Heart right ventricle (tissue), 16 donors: ENCODE data around the gene NR2F1. TPM values are rescaled to one million over a fixed set of nuclear protein-coding genes. Genes with fewer than 3 reads are reported as not detected.

ENCODE experiments used
- ATAC-seq, 8 donors: fragments of 200-7000 bp; cut with Tn5 transposase; one replicate each; pipeline ENCODE4 v1.9.1; 2020; ENCODE audit warnings: mild to moderate bottlenecking in 8 of 8, moderate library complexity in 8 of 8, moderate number of reproducible peaks in 1 of 8
- DNase-seq, 2 donors: peaks; one replicate each; pipeline ENCODE4 v3.0.0-alpha.2; 2020
- H3K27ac ChIP-seq, 10 donors: fragments of 200-600 bp; sonication (generic) in 2 of 10; one replicate each; pipeline versions ENCODE4 v1.5.0 to v1.8.0; 2020 to 2022; ENCODE audit warnings: mild to moderate bottlenecking in 3 of 10
- H3K27me3 ChIP-seq, 7 donors: fragments of 200-600 bp; one replicate each; pipeline ENCODE4 v1.8.0; 2021 to 2022; ENCODE audit warnings: mild to moderate bottlenecking in 2 of 7
- H3K36me3 ChIP-seq, 9 donors: fragments of 200-600 bp; sonication (generic) in 1 of 9; one replicate each; pipeline versions ENCODE4 v1.5.0 to v1.8.0; 2020 to 2022; ENCODE audit warnings: mild to moderate bottlenecking in 2 of 9
- H3K4me1 ChIP-seq, 9 donors: fragments of 200-600 bp; sonication (generic) in 1 of 9; one replicate each; pipeline versions ENCODE4 v1.5.0 to v1.8.0; 2020 to 2022; ENCODE audit warnings: mild to moderate bottlenecking in 4 of 9
- H3K4me3 ChIP-seq, 10 donors: fragments of 200-600 bp; sonication (generic) in 2 of 10; one replicate each; pipeline versions ENCODE4 v1.5.0 to v1.8.0; 2020 to 2022; ENCODE audit warnings: mild to moderate bottlenecking in 7 of 10, moderate library complexity in 2 of 10
- H3K9me3 ChIP-seq, 11 donors: fragments of 200-600 bp in 10 of 11; sonication (generic) in 2 of 11; one replicate each; pipeline versions ENCODE4 v1.5.0 to v1.8.0; 2013 to 2022; ENCODE audit warnings: mild to moderate bottlenecking in 2 of 11, control low read depth in 1 of 11, moderate library complexity in 1 of 11
- WGBS, 2 donors: extraction: QIAGEN DNeasy Blood & Tissue Kit; methylation state at CpG; one replicate each; pipeline ENCODE4 v1.1.7; 2013; ENCODE audit warnings: inconsistent platforms in 1 of 2; 5-methylcytosine and 5-hydroxymethylcytosine counted together
- intact Hi-C, 10 donors: fragments of 100-400 bp; cut with DNase I; formaldehyde crosslinking; loops; one replicate each; pipeline versions ENCODE4 v1.11.1 to v1.14.2; 2022
- polyA plus RNA-seq, 2 donors: library from polyadenylated mRNA; stranded (reverse); fragments of 200-250 nt; gene quantifications; one replicate each; pipeline ENCODE4 v1.2.3, GENCODE V29; 2013
- total RNA-seq, 10 donors: library from RNA; stranded (reverse); fragmentation: NEBNext Ultra II Directional in 3 of 10; extraction: Animal tissue kit (Norgen Biotek cat#: 25700) in 3 of 10; gene quantifications; one replicate each; pipeline versions ENCODE4 v1.2.1 to v1.2.4, GENCODE V29; 2021 to 2023
- TF ChIP-seq, protein P1 (sequence below), 9 donors: fragments of 200-600 bp; sonication (generic) in 2 of 9; IDR thresholded peaks; one replicate each; pipeline versions ENCODE4 v1.5.0 to v1.8.0; 2021 to 2022; ENCODE audit warnings: antibody characterized with exemption in 9 of 9, mild to moderate bottlenecking in 5 of 9, moderate library complexity in 1 of 9
- donor health status: Arrhythmogenic right ventricular cardiomyopathy.
- donor health status: ischemic (EF 13 %, LVEDD 7.1; RV severe dilation, severe dysfunction).
- donor health status: healthy with polysubstance abuse.
- donor health status: DM: no; HTN: yes; CAD: no.
- donor health status: DM: no; HTN: no; CAD: no.
- donor health status: ischemic (EF 25% LVEDD 6.9; RV normal size, moderate dysfunction).
- donor health status: ischemic (EF 25% LVEDD 5.7; RV mildly dilated, moderate dysfunction).
- donor health status: healthy.
- donor health status: DM: yes; HTN: yes; CAD: no.
- donor health status: Ischemic cardiomyopathy.
- donor health status: ischemic (EF 35%, LVEDD 5.7; RV mildly dilated, moderate dysfunction).
- donor health status: nonischemic (EF 11% LVEDD 7.7; RV severe dilation, severe dysfunction).
- donor health status: DM: yes; HTN: yes; CAD: no.
- donor health status: PGD.
- donor health status: ischemic (EF 29% LVEDD 5.4; RV normal size, mild dysfunction).
- donor health status: nonischemic (EF 23%, LVEDD 6.1; RV moderate dilation, normal function).

The NR2F1 gene
- total and polyA plus RNA-seq, 12 donors: 0.27 to 2.4 (median 0.92) TPM

DNA sequence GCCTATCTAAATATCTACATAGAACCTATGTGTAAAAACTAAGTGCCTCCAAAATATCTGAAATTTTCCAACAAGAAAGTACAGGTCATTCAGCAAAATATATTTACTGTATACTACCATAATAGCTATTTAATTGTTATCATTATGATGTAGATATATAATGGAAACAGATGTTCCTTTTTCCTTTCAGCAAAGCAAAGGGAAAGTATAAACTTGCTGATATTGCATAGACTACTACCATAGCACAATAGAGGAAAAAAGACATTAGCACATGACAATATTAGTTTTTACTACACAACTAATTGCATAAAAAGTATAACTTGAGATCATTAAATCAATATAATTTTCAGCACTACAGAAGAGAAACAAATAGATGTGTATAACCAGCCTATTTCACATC is 16.9 kb upstream of the NR2F1 start:
- H3K27ac ChIP-seq: no peak overlapping the region
- H3K4me3 ChIP-seq: no peak overlapping the region
- DNase-seq: no peak
- TF ChIP-seq, protein P1, sequence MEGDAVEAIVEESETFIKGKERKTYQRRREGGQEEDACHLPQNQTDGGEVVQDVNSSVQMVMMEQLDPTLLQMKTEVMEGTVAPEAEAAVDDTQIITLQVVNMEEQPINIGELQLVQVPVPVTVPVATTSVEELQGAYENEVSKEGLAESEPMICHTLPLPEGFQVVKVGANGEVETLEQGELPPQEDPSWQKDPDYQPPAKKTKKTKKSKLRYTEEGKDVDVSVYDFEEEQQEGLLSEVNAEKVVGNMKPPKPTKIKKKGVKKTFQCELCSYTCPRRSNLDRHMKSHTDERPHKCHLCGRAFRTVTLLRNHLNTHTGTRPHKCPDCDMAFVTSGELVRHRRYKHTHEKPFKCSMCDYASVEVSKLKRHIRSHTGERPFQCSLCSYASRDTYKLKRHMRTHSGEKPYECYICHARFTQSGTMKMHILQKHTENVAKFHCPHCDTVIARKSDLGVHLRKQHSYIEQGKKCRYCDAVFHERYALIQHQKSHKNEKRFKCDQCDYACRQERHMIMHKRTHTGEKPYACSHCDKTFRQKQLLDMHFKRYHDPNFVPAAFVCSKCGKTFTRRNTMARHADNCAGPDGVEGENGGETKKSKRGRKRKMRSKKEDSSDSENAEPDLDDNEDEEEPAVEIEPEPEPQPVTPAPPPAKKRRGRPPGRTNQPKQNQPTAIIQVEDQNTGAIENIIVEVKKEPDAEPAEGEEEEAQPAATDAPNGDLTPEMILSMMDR (IDR thresholded peaks at IDR 0.05): no peak
- peaks cover 0 to 9% (median 6%) of the 10 kb centered on the region in 9 donors for H3K4me1 ChIP-seq
- ATAC-seq: no peak
- intact Hi-C loops: no loop called here
- peaks cover 0 to 6% (median 0%) of the 10 kb centered on the region in 11 donors for H3K9me3 ChIP-seq
- H3K36me3 ChIP-seq: no peaks in the 10 kb centered on the region
- peaks cover 12 to 84% (median 57%) of the 10 kb centered on the region in 7 donors for H3K27me3 ChIP-seq

DNA sequence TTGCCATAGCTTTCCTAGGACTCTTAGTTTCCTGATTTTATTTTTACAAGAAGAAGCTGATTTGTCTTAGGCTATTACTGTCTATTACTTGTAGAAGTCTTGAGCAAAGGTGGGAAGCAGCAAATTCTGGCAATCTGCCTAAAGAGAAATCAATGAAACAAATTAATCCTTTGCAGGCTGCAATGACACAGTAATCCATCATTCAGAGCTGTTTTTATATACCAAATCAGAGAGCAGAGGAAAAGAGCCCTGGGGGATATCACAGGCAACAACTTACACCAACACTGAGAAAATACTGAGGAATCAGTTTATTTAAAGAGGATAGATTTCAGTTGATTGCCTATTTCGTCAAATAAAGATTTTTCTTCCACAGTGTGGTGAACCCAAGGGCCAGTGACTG is 15.6 kb upstream of the NR2F1 start:
- 70 to 72% methylated on average over 1 of the region's 1 CpG for WGBS, 2 donors
- peaks cover 22 to 86% (median 67%) of the 10 kb centered on the region in 7 donors for H3K27me3 ChIP-seq
- no peak for ATAC-seq

DNA sequence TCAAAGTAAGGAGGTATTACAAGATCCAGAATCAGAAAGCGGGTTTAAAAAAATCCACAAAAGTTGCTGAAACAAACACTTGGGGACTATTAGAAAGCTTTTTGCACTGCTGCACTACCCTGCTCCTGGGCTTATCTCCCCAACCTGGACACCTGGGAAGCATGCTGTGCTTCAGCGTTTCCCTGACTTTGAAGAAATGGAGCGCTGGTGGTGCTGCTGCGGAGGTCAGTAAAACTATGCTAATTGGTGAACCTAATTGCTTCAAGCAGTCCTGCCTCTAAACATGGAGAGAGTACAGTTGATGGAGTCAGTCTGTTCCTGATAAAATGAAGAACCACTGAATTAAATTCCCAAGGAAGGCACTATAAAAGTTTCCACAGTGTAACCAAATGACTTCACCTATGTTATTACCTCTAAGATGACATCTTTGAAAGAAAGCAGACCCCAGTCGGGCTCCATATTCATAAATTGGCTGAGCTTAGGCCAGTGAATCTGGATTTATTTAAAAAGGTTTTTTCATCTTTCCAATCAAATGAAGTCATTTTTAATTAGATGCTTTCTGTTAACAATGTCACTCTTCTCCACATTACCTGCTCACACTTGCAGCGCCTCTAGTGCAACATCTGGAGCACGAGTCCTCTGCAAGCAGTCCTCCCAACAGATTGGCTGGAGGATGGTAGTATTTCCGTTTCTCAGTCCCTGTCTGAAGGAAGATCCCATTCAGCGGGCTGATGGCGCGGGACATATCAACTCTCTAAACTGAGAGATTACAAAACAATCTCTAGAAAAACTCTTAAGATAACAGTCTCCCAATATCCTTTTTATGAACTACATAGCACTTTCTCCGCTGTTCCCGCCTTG is 13.5 kb upstream of the NR2F1 start:
- ATAC-seq (no peak), DNase-seq (no peak)
- H3K27ac ChIP-seq: no peak overlapping the region
- TF ChIP-seq, protein P1 (IDR thresholded peaks at IDR 0.05): no peak
- intact Hi-C loops: no loop called here
- H3K4me1 ChIP-seq: peaks cover 0 to 27% (median 16%) of the 10 kb centered on the region in 9 donors
- WGBS, 2 donors: 47 to 60% methylated on average over 13 of the region's 13 CpGs
- H3K9me3 ChIP-seq: peaks cover 0 to 6% (median 0%) of the 10 kb centered on the region in 11 donors
- H3K36me3 ChIP-seq: no peaks in the 10 kb centered on the region
- H3K4me3 ChIP-seq: no peak overlapping the region
- H3K27me3 ChIP-seq: peaks cover 22 to 100% (median 88%) of the 10 kb centered on the region in 7 donors

More for the DNA sequence above, 15.6 kb upstream of the NR2F1 start:
- H3K4me3 ChIP-seq: no peak overlapping the region
- no peak overlapping the region for H3K27ac ChIP-seq
- no peaks in the 10 kb centered on the region for H3K36me3 ChIP-seq
- TF ChIP-seq, protein P1 (IDR thresholded peaks at IDR 0.05): no peak
- no peak for DNase-seq
- peaks cover 0 to 6% (median 0%) of the 10 kb centered on the region in 11 donors for H3K9me3 ChIP-seq
- intact Hi-C loops: no loop called here
- peaks cover 0 to 21% (median 13%) of the 10 kb centered on the region in 9 donors for H3K4me1 ChIP-seq

DNA sequence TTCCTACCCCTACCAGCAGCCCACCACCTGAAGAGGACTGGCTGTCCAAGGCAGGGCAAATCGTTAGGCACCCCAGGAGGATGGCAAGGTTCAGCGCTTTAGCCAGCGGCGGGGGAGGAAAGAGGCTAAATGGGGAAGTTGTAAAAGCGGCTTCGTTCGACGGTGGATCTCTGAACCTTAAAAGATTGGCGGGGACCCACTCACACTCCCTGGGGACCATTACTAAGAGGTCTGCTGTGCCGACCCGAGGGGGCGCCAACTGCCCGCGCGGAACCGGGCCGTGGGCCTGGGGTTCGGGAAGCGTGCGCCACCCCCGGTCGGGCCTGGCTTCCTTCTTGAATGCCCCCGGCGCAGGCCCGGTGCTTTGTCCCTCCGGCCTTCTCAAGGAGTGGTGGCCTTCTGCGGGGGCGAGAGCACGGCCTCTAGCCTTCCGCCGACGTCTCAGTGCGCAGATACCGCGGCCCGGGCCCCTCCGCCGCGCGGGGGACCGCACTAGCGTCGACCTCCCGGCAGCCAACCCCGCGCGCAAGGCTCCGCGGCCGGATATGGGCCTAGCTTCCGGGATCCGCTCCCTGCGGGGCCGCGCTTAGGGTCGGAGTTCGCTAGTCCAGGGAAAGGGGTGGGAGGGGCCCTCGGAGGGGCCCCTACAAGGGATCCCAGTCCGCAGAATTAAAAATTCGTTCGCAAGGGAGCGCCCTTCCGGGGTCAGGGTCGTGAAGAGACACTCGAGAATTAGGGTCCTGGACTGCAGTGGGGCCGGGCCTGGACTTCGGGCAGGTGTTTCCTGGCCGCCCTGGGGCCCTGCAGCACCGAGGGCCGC is 12.5 kb upstream of the NR2F1 start:
- Histone ChIP-seq H3K36me3 (no peaks in the 10 kb centered on the region), H3K9me3 (no peaks in the 10 kb centered on the region), H3K4me3 (peak overlapping the region in 8 of 10 donors; percentile 26 to 38 (median 35)), H3K27ac (no peak overlapping the region), H3K27me3 (peaks cover 22 to 100% (median 93%) of the 10 kb centered on the region in 7 donors), H3K4me1 (peaks cover 0 to 27% (median 16%) of the 10 kb centered on the region in 9 donors)
- peak in 2 of 8 donors; percentile 22 to 66 for ATAC-seq
- WGBS, 2 donors: 9 to 19% methylated on average over 64 to 70 of the region's 70 CpGs
- TF ChIP-seq, protein P1 (IDR thresholded peaks at IDR 0.05): no peak
- intact Hi-C loops: no loop called here
- peak in 1 of 2 donors; percentile 16 for DNase-seq
